ENCODE measurements around the gene XNDC1N. TPM values are rescaled to one million over a fixed set of nuclear protein-coding genes. Genes with fewer than 3 reads are reported as not detected.

Gene XNDC1N
- total and polyA plus RNA-seq, 2 of the 13 experiments (the other 11 are each of a cell fraction or from before 2014, with no cell fraction given): 3.4 to 7.5 TPM

GRCh38 chr11:71928737-71929443 is 496 bp upstream of the XNDC1N start, which contains the start of gene RNF121 (continued):
- TF ChIP-seq KAT2B (IDR thresholded peaks at IDR 0.05; ENCODE audit: borderline replicate concordance, low read depth, low read length) (no peak), RORA (CRISPR knock-in tag; IDR thresholded peaks at IDR 0.05) (no peak), ZFP62 (CRISPR knock-in tag; IDR thresholded peaks at IDR 0.05) (no peak), ZNF678 (CRISPR knock-in tag; IDR thresholded peaks at IDR 0.05) (no peak), ZNF784 (CRISPR knock-in tag; IDR thresholded peaks at IDR 0.05; ENCODE audit: borderline replicate concordance) (no peak), FOXJ3 (CRISPR knock-in tag; IDR thresholded peaks at IDR 0.05; ENCODE audit: borderline replicate concordance) (no peak), ESRRA (CRISPR knock-in tag; IDR thresholded peaks at IDR 0.05; ENCODE audit: low read depth) (peak; percentile 24; the same call in 1 of the 2 replicates), ZNF777 (CRISPR knock-in tag; IDR thresholded peaks at IDR 0.05) (no peak), PCBP2 (optimal IDR thresholded peaks at IDR 0.05; ENCODE audit: low read depth, low read length, poor library complexity, severe bottlenecking) (no peak), CHCHD3 (CRISPR knock-in tag; IDR thresholded peaks at IDR 0.05) (no peak), HIVEP1 (CRISPR knock-in tag; IDR thresholded peaks at IDR 0.05) (no peak), SMAD1 (CRISPR knock-in tag; IDR thresholded peaks at IDR 0.05; ENCODE audit: borderline replicate concordance, low read depth) (no peak), ZNF34 (CRISPR knock-in tag; IDR thresholded peaks at IDR 0.05; ENCODE audit: borderline replicate concordance) (no peak), ZNF709 (CRISPR knock-in tag; IDR thresholded peaks at IDR 0.05) (peak; percentile 86; the same call in 1 of the 2 replicates), ZNF567 (CRISPR knock-in tag; IDR thresholded peaks at IDR 0.05; ENCODE audit: borderline replicate concordance) (no peak)
- TF ChIP-seq, protein P1, sequence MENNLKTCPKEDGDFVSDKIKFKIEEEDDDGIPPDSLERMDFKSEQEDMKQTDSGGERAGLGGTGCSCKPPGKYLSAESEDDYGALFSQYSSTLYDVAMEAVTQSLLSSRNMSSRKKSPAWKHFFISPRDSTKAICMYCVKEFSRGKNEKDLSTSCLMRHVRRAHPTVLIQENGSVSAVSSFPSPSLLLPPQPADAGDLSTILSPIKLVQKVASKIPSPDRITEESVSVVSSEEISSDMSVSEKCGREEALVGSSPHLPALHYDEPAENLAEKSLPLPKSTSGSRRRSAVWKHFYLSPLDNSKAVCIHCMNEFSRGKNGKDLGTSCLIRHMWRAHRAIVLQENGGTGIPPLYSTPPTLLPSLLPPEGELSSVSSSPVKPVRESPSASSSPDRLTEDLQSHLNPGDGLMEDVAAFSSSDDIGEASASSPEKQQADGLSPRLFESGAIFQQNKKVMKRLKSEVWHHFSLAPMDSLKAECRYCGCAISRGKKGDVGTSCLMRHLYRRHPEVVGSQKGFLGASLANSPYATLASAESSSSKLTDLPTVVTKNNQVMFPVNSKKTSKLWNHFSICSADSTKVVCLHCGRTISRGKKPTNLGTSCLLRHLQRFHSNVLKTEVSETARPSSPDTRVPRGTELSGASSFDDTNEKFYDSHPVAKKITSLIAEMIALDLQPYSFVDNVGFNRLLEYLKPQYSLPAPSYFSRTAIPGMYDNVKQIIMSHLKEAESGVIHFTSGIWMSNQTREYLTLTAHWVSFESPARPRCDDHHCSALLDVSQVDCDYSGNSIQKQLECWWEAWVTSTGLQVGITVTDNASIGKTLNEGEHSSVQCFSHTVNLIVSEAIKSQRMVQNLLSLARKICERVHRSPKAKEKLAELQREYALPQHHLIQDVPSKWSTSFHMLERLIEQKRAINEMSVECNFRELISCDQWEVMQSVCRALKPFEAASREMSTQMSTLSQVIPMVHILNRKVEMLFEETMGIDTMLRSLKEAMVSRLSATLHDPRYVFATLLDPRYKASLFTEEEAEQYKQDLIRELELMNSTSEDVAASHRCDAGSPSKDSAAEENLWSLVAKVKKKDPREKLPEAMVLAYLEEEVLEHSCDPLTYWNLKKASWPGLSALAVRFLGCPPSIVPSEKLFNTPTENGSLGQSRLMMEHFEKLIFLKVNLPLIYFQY (CRISPR knock-in tag; IDR thresholded peaks at IDR 0.05; ENCODE audit: borderline replicate concordance): no peak
- TF ChIP-seq, protein P2, sequence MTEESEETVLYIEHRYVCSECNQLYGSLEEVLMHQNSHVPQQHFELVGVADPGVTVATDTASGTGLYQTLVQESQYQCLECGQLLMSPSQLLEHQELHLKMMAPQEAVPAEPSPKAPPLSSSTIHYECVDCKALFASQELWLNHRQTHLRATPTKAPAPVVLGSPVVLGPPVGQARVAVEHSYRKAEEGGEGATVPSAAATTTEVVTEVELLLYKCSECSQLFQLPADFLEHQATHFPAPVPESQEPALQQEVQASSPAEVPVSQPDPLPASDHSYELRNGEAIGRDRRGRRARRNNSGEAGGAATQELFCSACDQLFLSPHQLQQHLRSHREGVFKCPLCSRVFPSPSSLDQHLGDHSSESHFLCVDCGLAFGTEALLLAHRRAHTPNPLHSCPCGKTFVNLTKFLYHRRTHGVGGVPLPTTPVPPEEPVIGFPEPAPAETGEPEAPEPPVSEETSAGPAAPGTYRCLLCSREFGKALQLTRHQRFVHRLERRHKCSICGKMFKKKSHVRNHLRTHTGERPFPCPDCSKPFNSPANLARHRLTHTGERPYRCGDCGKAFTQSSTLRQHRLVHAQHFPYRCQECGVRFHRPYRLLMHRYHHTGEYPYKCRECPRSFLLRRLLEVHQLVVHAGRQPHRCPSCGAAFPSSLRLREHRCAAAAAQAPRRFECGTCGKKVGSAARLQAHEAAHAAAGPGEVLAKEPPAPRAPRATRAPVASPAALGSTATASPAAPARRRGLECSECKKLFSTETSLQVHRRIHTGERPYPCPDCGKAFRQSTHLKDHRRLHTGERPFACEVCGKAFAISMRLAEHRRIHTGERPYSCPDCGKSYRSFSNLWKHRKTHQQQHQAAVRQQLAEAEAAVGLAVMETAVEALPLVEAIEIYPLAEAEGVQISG (CRISPR knock-in tag; IDR thresholded peaks at IDR 0.05): peak; percentile 16; the same call in 1 of the 2 replicates
- TF ChIP-seq, protein P3, sequence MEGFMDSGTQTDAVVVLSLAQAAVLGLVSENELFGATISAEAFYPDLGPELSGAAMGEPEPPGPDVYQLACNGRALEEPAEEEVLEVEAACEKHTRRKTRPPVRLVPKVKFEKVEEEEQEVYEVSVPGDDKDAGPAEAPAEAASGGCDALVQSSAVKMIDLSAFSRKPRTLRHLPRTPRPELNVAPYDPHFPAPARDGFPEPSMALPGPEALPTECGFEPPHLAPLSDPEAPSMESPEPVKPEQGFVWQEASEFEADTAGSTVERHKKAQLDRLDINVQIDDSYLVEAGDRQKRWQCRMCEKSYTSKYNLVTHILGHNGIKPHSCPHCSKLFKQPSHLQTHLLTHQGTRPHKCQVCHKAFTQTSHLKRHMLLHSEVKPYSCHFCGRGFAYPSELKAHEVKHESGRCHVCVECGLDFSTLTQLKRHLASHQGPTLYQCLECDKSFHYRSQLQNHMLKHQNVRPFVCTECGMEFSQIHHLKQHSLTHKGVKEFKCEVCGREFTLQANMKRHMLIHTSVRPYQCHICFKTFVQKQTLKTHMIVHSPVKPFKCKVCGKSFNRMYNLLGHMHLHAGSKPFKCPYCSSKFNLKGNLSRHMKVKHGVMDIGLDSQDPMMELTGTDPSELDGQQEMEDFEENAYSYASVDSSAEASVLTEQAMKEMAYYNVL (CRISPR knock-in tag; IDR thresholded peaks at IDR 0.05; ENCODE audit: borderline replicate concordance): peak; percentile 53; the same call in 1 of the 2 replicates
- TF ChIP-seq, protein P4, sequence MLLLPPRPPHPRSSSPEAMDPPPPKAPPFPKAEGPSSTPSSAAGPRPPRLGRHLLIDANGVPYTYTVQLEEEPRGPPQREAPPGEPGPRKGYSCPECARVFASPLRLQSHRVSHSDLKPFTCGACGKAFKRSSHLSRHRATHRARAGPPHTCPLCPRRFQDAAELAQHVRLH (CRISPR knock-in tag; IDR thresholded peaks at IDR 0.05; ENCODE audit: borderline replicate concordance, low read depth): peak; percentile 87
